ENCODE results near the gene ATF6.

The ATF6 gene

DNA sequence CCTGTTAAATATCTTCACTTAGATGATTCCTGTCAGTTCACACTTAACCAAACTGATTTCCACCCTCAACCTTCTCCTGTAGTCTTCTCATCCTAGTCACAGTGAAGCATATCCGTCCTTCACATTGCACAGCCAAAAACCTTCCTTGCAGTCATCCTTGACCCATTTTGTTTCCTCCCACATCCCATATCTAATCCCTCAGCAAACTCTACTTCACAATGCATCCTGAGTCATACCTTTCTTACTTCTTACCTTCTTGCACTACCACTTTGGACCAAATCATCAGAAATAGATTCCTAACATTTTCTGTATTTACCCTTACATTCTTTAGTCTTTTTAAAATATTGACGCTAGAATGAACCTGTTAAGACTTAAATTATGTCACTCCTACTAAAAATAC is 170.7 kb downstream of the ATF6 start:
- in situ Hi-C loops (cut with MboI; ENCODE audit: low sequenced_read_pairs): no loop called here
- Histone ChIP-seq H3K4me3 (no peak overlapping the region), H3K27me3 (ENCODE audit: low read depth) (no peaks in the 10 kb centered on the region), H3K9me3 (no peaks in the 10 kb centered on the region), H3K36me3 (replicated peaks) (no peaks in the 10 kb centered on the region), H3K4me1 (no peaks in the 10 kb centered on the region; the same call in 1 of the 2 replicates)
- no peak for DNase-seq (ENCODE audit: low spot score in 2 of 2)

DNA sequence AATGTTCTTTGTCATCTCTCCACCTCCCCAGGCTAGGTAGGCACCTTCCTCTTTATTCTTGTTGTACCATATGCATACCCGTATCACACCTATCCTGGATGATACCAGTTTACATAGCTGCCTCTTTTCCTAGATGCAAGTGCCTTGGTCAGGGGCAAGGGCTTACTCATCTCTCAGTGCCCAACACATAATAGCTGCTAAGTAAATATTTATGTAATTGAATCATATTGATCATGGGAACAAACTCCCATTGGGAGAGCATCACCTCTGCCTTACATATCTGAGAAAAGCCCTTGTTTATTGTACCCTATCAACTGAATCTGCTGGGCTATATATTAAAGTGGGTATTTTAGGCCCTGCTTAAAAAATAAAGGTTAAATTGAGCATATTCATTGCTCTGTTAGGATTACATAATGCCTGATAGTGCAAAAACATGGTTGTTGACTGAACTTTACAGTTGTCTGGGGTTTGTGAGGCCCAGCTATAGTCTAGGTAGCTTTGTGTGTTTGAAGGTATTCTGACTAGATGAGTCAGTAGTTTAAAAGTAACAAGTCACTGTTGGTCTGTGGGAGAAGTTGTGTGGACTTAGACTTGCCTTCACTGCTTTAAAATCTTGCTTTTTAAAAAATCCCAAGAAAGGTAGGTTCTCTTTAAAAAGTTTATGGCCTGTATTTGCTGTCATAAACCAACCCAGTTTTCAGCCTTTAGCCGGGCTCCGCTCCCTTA is 174.9 kb downstream of the ATF6 start:
- Histone ChIP-seq H3K9me3 (no peaks in the 10 kb centered on the region), H3K4me3 (no peak overlapping the region), H3K36me3 (replicated peaks) (no peaks in the 10 kb centered on the region), H3K27me3 (ENCODE audit: low read depth) (no peaks in the 10 kb centered on the region), H3K4me1 (no peaks in the 10 kb centered on the region)
- no peak for DNase-seq (ENCODE audit: low spot score in 2 of 2)
- in situ Hi-C loops (cut with MboI; ENCODE audit: low sequenced_read_pairs): no loop called here

- Histone ChIP-seq H3K4me3 (no peak overlapping the region), H3K36me3 (replicated peaks) (no peaks in the 10 kb centered on the region)
Observed at GRCh38 chr1:161941726-161942436, 175.8 kb downstream of the ATF6 start.

GRCh38 chr1:161943737-161944136 is 177.6 kb downstream of the ATF6 start:
- no peaks in the 10 kb centered on the region for H3K9me3 ChIP-seq
- H3K4me3 ChIP-seq: no peak overlapping the region
- in situ Hi-C loops (cut with MboI; ENCODE audit: low sequenced_read_pairs): no loop called here
- DNase-seq (ENCODE audit: low spot score in 2 of 2): no peak
- no peaks in the 10 kb centered on the region for H3K36me3 ChIP-seq (replicated peaks)
- no peaks in the 10 kb centered on the region for H3K4me1 ChIP-seq
- no peaks in the 10 kb centered on the region for H3K27me3 ChIP-seq (ENCODE audit: low read depth)

More at GRCh38 chr1:161941726-161942436, 175.8 kb downstream of the ATF6 start:
- H3K9me3 ChIP-seq: no peaks in the 10 kb centered on the region
- no peaks in the 10 kb centered on the region for H3K4me1 ChIP-seq
- no peak for DNase-seq (ENCODE audit: low spot score in 2 of 2)
- no peaks in the 10 kb centered on the region for H3K27me3 ChIP-seq (ENCODE audit: low read depth)
- in situ Hi-C loops (cut with MboI; ENCODE audit: low sequenced_read_pairs): no loop called here

GRCh38 chr1:161944381-161944780 is 178.3 kb downstream of the ATF6 start:
- Histone ChIP-seq H3K4me1 (no peaks in the 10 kb centered on the region), H3K36me3 (replicated peaks) (no peaks in the 10 kb centered on the region), H3K4me3 (no peak overlapping the region), H3K27me3 (ENCODE audit: low read depth) (no peaks in the 10 kb centered on the region), H3K9me3 (no peaks in the 10 kb centered on the region)
- in situ Hi-C loops (cut with MboI; ENCODE audit: low sequenced_read_pairs): no loop called here
- no peak for DNase-seq (ENCODE audit: low spot score in 2 of 2)

DNA sequence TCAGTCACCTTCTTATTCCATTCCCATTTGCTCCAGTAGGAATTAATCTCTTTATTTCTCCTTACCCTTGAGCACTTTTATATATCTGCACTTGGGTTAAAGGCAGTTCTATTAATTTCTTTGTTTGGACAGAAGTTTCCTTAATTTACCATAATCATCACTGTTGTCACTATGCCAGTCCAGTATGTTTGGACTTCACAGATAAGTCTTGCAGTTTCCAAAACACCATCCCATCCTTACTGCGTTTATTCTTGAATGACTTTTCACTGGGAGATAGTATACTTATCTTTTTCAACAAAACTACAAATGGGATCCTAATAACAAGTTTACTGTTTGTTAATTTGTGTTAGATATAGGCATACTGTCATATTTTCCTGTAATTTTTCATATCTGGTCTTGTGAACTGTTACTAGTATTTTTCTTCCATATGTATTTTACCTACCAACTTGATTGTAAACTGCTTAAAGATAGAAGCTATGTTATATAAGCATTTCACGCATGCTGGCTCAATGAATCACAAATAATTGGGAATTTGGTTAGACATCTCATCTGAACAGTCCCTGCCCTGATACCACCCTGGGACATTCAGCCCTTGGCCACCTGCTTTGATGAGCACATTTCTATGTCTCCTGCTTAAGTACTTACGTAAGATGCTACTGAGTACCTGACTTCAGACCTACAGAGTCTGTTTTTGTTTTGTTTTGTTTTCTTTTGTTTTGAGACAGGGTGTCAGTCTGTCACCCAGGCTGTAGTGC is 179.4 kb downstream of the ATF6 start:
- in situ Hi-C loops (cut with MboI; ENCODE audit: low sequenced_read_pairs): no loop called here
- Histone ChIP-seq H3K36me3 (replicated peaks) (no peaks in the 10 kb centered on the region), H3K9me3 (no peaks in the 10 kb centered on the region), H3K4me1 (no peaks in the 10 kb centered on the region), H3K27me3 (ENCODE audit: low read depth) (no peaks in the 10 kb centered on the region), H3K4me3 (no peak overlapping the region)
- DNase-seq (ENCODE audit: low spot score in 2 of 2): no peak

DNA sequence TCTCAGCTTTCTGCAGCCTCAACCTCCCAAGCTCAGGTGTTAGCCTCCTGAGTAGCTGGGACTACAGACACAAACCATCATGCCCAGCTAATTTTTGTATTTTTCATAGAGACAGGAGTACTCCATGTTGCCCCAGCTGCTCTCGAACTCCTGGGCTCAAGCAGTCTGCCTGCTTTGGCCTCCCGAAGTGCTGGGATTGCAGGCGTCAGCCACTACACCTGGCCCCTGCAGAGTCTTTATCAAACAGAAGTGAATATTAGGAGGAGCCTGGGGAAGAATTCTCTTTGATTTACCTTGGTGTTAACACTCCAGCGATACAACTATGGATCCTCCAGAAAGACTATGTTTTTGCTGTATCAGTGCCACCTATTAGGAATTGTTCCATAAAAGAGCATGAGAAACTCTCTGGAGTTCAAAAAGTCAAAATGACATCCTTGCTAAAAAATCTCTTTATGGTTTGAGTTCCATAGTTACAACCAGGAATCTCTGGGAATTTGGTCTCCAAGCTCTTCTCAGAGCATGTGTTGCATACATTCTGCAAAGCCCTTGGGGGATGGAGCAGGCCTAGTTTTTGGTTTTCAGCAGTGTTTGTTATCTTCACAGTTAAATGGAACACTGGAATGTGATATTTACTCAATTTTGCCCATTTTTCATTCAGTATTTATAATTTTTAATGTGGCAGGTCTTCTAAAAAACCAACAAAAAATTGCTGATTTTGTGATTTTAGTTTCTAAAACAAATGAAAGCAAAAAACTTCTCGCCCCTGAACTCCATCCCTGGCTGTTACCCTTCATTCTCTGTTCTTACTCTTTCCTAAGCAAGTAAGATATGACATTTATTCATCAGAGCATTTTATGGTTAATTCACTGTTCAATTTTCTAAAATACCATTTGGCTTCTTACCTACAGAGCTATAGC is 180.2 kb downstream of the ATF6 start:
- no peak overlapping the region for H3K4me3 ChIP-seq
- in situ Hi-C loops (cut with MboI; ENCODE audit: low sequenced_read_pairs): no loop called here
- H3K27me3 ChIP-seq (ENCODE audit: low read depth): no peaks in the 10 kb centered on the region
- no peaks in the 10 kb centered on the region for H3K4me1 ChIP-seq
- no peaks in the 10 kb centered on the region for H3K36me3 ChIP-seq (replicated peaks)
- H3K9me3 ChIP-seq: no peaks in the 10 kb centered on the region
- DNase-seq (ENCODE audit: low spot score in 2 of 2): no peak

- Histone ChIP-seq H3K4me1 (no peaks in the 10 kb centered on the region), H3K4me3 (no peak overlapping the region), H3K36me3 (replicated peaks) (no peaks in the 10 kb centered on the region), H3K9me3 (no peaks in the 10 kb centered on the region), H3K27me3 (ENCODE audit: low read depth) (no peaks in the 10 kb centered on the region)
- no peak for DNase-seq (ENCODE audit: low spot score in 2 of 2)
- in situ Hi-C loops (cut with MboI; ENCODE audit: low sequenced_read_pairs): no loop called here
Observed at GRCh38 chr1:161948435-161948834, 182.3 kb downstream of the ATF6 start.

GRCh38 chr1:161949548-161949947 is 183.4 kb downstream of the ATF6 start:
- DNase-seq (ENCODE audit: low spot score in 2 of 2): no peak
- H3K4me3 ChIP-seq: no peak overlapping the region
- no peaks in the 10 kb centered on the region for H3K9me3 ChIP-seq
- no peaks in the 10 kb centered on the region for H3K36me3 ChIP-seq (replicated peaks)
- in situ Hi-C loops (cut with MboI; ENCODE audit: low sequenced_read_pairs): no loop called here
- no peaks in the 10 kb centered on the region for H3K27me3 ChIP-seq (ENCODE audit: low read depth)
- H3K4me1 ChIP-seq: no peaks in the 10 kb centered on the region

DNA sequence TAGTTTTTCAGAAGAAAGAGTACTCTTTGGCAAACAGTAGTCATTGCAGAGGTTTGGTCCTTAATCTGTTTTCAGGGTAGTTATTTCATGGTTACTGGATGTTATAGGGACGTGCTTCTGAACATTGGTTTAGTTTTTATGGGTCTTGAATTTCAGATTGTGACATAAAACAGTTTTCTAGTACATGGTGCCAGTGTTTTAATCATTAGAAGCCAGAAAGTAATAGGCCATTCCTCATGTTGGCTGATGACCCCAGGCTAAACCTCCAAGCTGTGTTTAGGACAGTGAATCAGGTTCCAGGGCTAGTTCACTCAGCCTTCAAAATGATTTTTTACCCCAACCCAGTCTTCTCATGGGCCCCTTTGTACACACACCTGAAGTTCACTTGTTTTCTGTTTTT is 184.3 kb downstream of the ATF6 start:
- Histone ChIP-seq H3K4me1 (no peaks in the 10 kb centered on the region), H3K27me3 (ENCODE audit: low read depth) (no peaks in the 10 kb centered on the region), H3K36me3 (replicated peaks) (no peaks in the 10 kb centered on the region), H3K9me3 (no peaks in the 10 kb centered on the region), H3K4me3 (no peak overlapping the region)
- in situ Hi-C loops (cut with MboI; ENCODE audit: low sequenced_read_pairs): no loop called here
- DNase-seq (ENCODE audit: low spot score in 2 of 2): no peak

GRCh38 chr1:161951646-161952045 is 185.5 kb downstream of the ATF6 start:
- in situ Hi-C loops (cut with MboI; ENCODE audit: low sequenced_read_pairs): no loop called here
- H3K27me3 ChIP-seq (ENCODE audit: low read depth): no peaks in the 10 kb centered on the region
- no peak for DNase-seq (ENCODE audit: low spot score in 2 of 2)
- H3K9me3 ChIP-seq: no peaks in the 10 kb centered on the region
- no peak overlapping the region for H3K4me3 ChIP-seq
- no peaks in the 10 kb centered on the region for H3K36me3 ChIP-seq (replicated peaks)
- no peaks in the 10 kb centered on the region for H3K4me1 ChIP-seq

GRCh38 chr1:161952607-161953172 is 186.6 kb downstream of the ATF6 start:
- no peak overlapping the region for H3K4me3 ChIP-seq
- no peaks in the 10 kb centered on the region for H3K27me3 ChIP-seq (ENCODE audit: low read depth)
- in situ Hi-C loops (cut with MboI; ENCODE audit: low sequenced_read_pairs): no loop called here
- H3K4me1 ChIP-seq: no peaks in the 10 kb centered on the region
- no peak for DNase-seq (ENCODE audit: low spot score in 2 of 2)
- no peaks in the 10 kb centered on the region for H3K36me3 ChIP-seq (replicated peaks)
- H3K9me3 ChIP-seq: no peaks in the 10 kb centered on the region

DNA sequence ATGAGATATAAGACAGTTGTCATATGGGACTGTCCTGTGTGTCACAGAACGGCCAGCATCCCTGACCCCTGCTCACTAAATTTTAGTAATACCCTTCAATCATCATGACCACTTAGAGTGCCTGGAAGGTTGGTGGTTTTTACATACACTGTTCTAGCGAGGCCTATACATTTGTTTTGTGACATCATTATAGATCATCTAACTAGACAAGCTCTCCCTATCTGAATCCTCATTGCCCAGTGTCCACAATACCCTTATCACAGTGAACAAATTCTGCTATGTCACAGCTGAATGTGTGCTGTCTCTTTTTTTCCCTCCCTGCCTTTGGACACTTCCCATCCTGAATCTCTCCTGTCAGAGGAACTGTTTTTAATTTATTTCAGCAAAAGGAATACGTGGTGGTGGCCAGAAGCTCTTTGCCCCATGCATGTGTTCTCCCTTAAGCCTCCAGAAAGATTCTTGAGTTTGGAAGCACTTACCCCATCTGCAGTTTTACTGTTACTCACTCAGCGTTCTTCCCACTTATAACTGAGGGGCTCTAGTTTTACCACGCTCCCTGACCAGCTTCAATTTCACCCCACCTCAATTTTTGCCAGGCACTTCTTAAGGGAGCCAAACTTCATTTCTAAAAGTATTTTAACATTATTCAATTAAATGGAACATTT is 187.3 kb downstream of the ATF6 start:
- no peaks in the 10 kb centered on the region for H3K4me1 ChIP-seq
- in situ Hi-C loops (cut with MboI; ENCODE audit: low sequenced_read_pairs): no loop called here
- DNase-seq (ENCODE audit: low spot score in 2 of 2): no peak
- H3K4me3 ChIP-seq: no peak overlapping the region
- H3K9me3 ChIP-seq: no peaks in the 10 kb centered on the region
- no peaks in the 10 kb centered on the region for H3K36me3 ChIP-seq (replicated peaks)
- no peaks in the 10 kb centered on the region for H3K27me3 ChIP-seq (ENCODE audit: low read depth)
